ENCODE data around the gene NUBP2.

The NUBP2 gene

DNA sequence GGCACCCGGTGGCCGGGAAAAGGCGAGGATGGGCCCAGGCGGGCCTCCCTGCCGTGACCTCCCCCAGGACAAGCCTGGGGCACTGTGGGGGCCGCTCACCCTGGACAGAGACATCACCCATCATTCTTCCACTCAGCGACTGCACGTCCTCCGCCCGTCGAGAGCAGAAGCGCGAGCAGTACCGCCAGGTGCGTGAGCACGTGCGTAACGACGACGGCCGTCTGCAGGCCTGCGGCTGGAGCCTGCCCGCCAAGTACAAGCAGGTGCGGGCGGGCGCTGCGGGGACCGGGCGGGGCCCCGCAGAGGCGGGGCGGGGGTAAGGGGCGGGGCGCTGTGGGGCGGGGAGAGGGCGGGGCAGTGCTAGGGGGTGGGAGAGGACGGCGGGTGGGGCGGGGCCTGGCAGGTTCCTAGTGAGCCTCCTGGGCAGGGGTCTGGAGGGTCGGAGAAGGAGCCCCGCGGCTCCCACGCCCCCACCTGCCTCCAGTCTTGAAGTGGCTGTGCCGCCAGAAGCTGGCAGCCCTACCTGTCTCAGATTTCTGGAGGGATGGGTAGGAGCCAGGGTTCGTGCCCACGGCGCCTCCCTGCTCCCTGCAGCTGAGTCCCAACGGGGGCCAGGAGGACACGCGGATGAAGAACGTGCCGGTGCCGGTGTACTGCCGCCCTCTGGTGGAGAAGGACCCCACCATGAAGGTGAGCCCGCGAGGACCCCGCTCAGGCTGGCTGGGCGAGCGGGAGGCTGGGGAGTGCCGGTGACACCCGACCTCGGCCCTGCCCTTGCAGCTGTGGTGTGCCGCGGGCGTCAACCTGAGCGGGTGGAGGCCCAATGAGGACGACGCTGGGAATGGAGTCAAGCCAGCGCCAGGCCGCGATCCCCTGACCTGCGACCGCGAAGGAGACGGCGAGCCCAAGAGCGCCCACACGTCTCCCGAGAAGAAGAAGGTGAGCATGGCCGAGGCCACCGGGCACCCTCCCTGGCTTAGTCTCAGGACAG, 18.9 kb upstream of the NUBP2 start:
- POLR2A ChIA-PET (ENCODE audit: low non-redundant PET) = no interaction called here
- CTCF ChIA-PET = interaction anchor here (0.6 to 1.0 kb wide), 3 partner anchors 8 to 24 kb away, joined by 3 to 6 read pairs (median 4); partner anchors contain the start of gene SPSB3
- DNase-seq (ENCODE audit: low spot score) = no peak
- TF ChIP-seq CTCF (conservative IDR thresholded peaks at IDR 0.05; ENCODE audit: low read depth) = peak; percentile 23; the same call in 1 of the 2 replicates
- peak overlapping the region; percentile 37 for H3K27ac ChIP-seq

- H3K27ac ChIP-seq = peak overlapping the region; percentile 37
- ChIA-PET CTCF (interaction anchor here (1.0 kb wide), 2 partner anchors 10 to 59 kb away, joined by 3 to 4 read pairs; partner anchors contain the start of gene MAPK8IP3), POLR2A (ENCODE audit: low non-redundant PET) (no interaction called here)
- TF ChIP-seq CTCF (conservative IDR thresholded peaks at IDR 0.05; ENCODE audit: low read depth) = no peak
- no peak for DNase-seq (ENCODE audit: low spot score)
Observed at GRCh38 chr16:1764971-1765370, 17.8 kb upstream of the NUBP2 start.

GRCh38 chr16:1765826-1766225, 16.9 kb upstream of the NUBP2 start:
- ChIA-PET POLR2A (ENCODE audit: low non-redundant PET) (no interaction called here), CTCF (interaction anchor here (1.0 kb wide), 1 partner anchor 60 kb away, joined by 4 read pairs; the partner anchor contains the start of gene MAPK8IP3)
- peak overlapping the region; percentile 37; the same call in 1 of the 2 replicates for H3K27ac ChIP-seq
- DNase-seq (ENCODE audit: low spot score) = no peak
- TF ChIP-seq CTCF (conservative IDR thresholded peaks at IDR 0.05; ENCODE audit: low read depth) = no peak

- no peak for DNase-seq (ENCODE audit: low spot score)
- no peak for TF ChIP-seq CTCF (conservative IDR thresholded peaks at IDR 0.05; ENCODE audit: low read depth)
- ChIA-PET CTCF (interaction anchor here (0.6 kb wide), 1 partner anchor 42 kb away, joined by 3 read pairs; no protein-coding TSS in a partner anchor), POLR2A (ENCODE audit: low non-redundant PET) (no interaction called here)
- peak overlapping the region; percentile 37; the same call in 1 of the 2 replicates for H3K27ac ChIP-seq
Observed at GRCh38 chr16:1766231-1766630, 16.5 kb upstream of the NUBP2 start.

DNA sequence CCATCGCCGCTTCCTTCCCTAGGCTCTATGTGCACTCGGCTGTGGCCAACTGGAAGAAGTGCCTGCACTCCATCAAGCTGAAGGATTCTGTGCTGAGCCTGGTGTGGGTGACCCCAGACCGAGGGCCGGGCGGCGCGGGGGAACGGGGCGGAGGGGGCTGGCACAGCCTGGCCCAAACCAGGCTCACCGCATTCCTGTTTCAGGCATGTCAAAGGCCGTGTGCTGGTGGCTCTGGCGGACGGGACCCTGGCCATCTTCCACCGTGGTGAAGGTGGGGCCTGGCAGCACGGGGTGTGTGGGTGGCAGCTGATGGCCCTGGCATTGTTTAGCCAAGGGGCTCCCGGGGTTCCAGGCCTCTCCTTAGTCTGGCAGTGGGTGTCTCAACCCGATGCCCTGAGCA, 16.1 kb upstream of the NUBP2 start:
- no peak for DNase-seq (ENCODE audit: low spot score)
- POLR2A ChIA-PET (ENCODE audit: low non-redundant PET) = no interaction called here
- H3K27ac ChIP-seq = peak overlapping the region; percentile 37
- CTCF ChIA-PET = interaction anchor here (0.6 kb wide), 1 partner anchor 43 kb away, joined by 3 read pairs; no protein-coding TSS in a partner anchor
- TF ChIP-seq CTCF (conservative IDR thresholded peaks at IDR 0.05; ENCODE audit: low read depth) = no peak

GRCh38 chr16:1767116-1767994, 15.4 kb upstream of the NUBP2 start:
- CTCF ChIA-PET = no interaction called here
- H3K27ac ChIP-seq = peak overlapping the region; percentile 37
- POLR2A ChIA-PET (ENCODE audit: low non-redundant PET) = no interaction called here
- TF ChIP-seq CTCF (conservative IDR thresholded peaks at IDR 0.05; ENCODE audit: low read depth) = no peak
- DNase-seq (ENCODE audit: low spot score) = no peak
